NCI-H345 treated with DMSO at 0.1 percent for 48 hours (cell line): ENCODE data around the gene GPR32.
A peak's percentile ranks its signal among the peaks of the same experiment; 100 is the strongest.
"Not testable (repeated sequence)": the region's sequence is repeated elsewhere in the genome, so short reads cannot be mapped to it uniquely, and the experiment has no call there.

ENCODE experiments used
- DNase-seq: peaks from one replicate; lab custom pipeline; 2025; ENCODE audit not compliant: unreplicated experiment; lab: John Stamatoyannopoulos, UW

Gene GPR32

GRCh38 chr19:50797781-50798658 lies 27.8 kb downstream of the GPR32 start:
- no peak for DNase-seq

DNA sequence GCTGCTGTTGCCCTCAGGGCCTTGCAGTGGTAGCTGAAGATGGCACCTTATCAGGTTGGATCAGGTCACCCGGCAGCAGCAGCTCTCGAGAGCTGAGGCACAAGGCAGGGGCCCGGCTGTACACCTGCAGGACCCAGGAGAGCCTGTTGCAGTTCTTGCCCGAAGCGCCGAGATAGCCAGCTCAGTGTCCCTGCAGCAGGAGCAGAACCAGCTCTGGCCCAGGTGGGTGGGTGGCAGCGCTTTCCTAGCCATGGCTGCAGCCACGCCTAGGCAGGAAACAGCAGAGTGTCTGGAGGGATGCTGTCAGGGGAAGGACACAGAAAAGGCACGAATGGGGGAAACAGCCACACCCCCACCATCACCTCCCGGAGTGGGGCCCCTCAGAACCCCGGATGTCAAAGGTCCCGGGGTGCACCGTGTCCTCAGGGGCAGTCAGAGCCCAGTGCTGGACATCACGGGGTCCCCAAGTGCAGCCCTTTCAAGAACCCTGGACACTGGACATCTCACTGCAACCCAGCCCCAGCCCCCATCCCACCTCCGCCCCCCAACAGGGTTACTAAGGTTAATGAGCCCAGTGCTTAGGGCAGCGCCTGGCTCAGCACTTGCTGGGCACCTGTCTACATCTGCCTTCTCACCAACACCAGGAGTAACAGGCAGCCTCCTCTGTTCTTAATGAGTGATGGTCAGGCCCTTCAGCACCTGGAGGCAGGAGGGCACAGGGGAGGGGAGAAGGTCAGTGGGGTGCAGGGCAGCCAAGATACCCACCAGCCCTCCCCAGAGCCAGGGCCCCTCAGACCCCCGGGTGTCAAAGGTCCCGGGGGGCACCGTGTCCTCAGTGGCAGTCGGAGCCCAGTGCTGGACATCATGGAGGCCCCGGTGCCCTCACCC lies 28.6 kb downstream of the GPR32 start:
- DNase-seq, result no peak

DNA sequence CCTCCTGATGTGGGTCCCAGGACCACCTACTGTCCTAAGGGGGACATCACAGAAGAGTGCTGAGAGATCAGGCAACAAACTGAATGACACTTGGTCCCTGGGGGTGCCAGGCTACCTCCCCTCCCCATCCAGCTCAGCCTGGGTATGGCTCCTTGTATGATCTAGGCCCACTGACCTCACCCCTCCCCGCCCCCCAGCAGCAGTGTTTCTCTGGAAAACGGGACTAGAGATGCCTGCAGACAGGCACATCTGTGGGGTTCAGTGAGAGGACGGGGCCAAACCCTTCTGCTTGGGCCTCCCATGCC lies 29.2 kb downstream of the GPR32 start:
- DNase-seq, result no peak

DNA sequence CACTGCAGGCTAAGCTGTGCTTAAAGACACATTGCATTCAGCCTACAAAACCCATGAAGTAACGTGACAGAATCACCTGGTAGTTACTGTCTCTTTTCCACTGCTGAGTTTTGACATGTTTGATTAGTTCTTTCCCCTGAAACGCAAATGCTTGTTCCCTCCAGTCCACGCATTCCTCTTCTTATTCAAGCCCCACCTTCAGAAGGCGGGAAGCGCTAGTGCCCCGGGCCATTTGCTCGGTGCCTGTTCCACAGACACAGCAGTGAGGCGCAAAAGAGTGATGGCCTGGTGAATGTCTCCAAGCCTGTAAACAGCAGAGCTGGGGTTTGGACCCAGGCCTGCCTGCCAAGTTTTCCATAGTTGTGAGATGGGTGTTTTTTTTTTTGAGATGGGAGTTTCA lies 30.8 kb downstream of the GPR32 start:
- DNase-seq, result no peak

GRCh38 chr19:50803633-50804419 lies 33.6 kb downstream of the GPR32 start:
- no peak for DNase-seq

GRCh38 chr19:50804420-50805272 lies 34.4 kb downstream of the GPR32 start:
- peak; percentile 89 for DNase-seq

GRCh38 chr19:50808856-50809255 lies 38.6 kb downstream of the GPR32 start:
- DNase-seq, result no peak

DNA sequence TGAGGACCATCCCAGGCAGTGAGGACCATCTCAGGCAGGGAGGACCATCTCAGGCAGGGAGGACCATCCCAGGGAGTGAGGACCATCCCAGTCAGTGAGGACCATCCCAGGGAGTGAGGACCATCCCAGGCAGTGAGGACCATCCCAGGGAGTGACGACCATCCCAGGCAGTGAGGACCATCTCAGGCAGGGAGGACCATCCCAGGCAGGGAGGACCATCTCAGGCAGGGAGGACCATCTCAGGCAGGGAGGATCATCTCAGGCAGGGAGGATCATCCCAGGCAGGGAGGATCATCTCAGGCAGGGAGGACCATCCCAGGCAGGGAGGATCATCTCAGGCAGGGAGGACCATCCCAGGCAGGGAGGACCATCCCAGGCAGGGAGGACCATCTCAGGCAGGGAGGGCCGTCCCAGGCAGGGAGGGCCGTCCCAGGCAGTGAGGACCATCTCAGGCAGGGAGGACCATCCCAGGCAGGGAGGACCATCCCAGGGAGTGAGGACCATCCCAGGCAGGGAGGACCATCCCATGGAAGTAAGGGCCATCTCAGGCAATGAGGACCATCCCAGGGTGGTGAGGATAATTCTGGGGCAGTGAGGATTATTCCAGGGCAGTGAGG lies 41.5 kb downstream of the GPR32 start:
- DNase-seq, result not testable (repeated sequence)

DNA sequence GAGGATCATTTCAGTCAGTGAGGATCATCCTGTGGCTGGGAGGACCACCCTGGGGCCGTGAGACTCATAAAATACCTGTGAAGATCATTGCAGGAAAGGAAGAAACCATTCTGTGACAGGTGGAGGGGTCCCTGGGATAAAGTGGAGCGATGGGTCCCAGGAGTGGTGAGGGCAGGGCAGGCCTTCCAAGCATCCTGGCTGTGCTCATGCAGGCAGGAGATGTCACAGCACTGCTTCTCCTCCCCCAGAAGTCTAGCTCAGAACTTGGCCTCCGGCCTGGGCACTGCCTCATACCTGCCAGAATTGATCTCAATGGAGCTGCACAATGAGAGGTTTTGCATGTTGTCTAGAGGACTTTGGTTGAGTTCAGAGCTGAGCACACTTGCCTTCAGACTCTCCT lies 42.2 kb downstream of the GPR32 start:
- DNase-seq, result no peak

DNA sequence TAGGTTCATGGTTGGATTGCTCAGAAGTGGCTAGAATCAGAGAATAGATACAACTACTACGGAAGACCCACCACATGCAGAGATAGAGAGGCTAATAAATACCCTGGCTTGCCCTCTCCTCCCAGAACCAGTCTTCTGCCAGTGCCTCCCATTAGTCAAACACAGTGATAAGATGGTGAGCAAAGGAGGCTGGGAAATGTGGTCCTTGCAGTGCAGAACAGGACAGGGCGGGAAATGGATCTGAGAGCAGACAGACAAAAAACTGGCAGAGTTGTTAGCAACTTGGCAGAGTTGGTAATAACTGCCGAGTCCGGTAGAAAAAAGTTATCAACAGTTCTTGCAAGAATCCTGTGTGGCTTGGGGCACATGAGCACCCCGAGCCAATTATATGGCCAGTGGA lies 44.6 kb downstream of the GPR32 start:
- DNase-seq, result no peak

GRCh38 chr19:50815439-50815838 lies 45.2 kb downstream of the GPR32 start:
- no peak for DNase-seq

- no peak for DNase-seq
Measured at GRCh38 chr19:50817941-50818858, 47.9 kb downstream of the GPR32 start.

- DNase-seq, result no peak
Measured at GRCh38 chr19:50818859-50819472, 48.7 kb downstream of the GPR32 start.

DNA sequence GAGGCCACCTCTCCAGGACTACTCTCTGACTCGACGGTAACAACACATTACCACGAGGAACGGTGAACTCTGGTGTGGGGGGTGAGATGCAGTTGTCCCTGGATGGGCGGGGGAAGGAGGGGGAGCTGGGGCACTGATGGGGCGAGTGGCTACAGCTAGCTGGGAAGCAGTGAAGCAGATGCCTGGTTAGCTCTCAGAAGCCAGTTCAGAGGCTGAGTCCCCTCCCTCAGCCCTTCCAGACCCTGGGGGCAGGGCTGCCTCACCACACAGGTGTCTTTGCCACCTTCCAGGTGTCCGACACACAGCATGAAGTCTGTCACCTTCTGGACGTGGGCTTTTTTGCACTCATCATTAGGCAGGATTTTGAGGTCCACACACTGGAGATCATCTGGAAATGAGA lies 49.4 kb downstream of the GPR32 start:
- no peak for DNase-seq

DNA sequence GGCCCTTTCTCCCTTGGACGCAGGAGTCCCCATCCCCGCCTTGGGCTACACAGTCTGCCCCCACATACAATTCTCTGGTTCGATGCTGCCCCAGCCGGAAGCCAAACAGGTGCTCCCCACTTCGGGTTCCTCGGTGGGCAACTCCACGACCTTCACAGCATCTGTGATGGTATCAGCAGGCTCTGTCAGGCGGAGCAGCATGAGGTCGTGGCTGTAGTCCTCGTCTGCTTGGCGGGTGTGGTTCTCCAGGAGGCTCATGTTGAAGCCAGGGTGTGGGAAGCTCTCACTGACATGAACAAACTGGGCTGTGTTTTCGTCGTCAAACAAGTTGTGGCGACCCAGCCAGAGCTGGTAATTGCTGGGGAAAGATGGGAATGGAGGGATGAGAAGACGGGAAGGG lies 49.8 kb downstream of the GPR32 start:
- DNase-seq, result no peak

DNA sequence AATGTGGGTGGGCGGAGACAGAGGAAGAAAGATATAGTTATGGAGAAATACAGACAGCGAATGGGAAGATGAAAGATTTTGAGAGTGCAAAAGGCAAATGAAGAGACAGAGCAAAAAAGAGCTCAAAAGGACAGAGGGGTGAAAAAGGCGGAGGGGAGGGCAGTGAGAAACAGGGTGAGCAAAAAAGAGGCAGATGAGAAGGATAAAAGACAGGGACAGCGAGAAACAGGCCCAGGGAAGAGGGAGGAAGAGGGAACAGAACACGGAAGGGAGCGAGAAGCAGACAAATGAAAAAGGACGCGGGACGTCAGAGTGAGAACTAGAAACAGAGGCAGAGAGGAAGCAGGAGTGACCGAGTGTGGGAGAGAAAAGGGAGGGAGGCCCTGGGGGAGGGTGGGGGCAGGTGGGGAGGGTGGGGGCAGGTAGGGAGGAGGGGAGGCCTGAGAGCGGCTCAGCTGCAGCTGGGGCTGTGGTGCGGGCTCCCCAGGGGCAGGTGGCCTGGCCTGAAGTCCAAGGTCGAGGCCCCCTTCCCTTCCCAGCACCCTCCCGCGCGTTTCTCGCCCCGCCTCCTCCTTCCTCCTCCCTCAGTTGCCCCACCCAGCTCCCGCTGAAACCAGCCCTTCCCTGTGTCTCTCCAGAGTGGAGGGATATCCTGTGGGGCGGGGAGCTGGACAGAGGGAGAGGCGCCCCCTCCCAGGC lies 50.4 kb downstream of the GPR32 start:
- DNase-seq, result no peak

GRCh38 chr19:50821248-50821612 lies 51.0 kb downstream of the GPR32 start:
- no peak for DNase-seq
